Dendritic cell treated with granulocyte-macrophage colony-stimulating factor and Interleukin-4, amounts not matched to agents 40 ng/mL and 50 ng/mL, for 4 days (primary cell): Measurements from ENCODE around the gene ZNF17.
"Not testable (repeated sequence)": the region's sequence is repeated elsewhere in the genome, so short reads cannot be mapped to it uniquely, and the experiment has no call there.

Source experiments
- H3K27ac Mint-ChIP-seq: one replicate; pipeline ENCODE4 v1.8.0; 2022; ENCODE audit warnings: mild to moderate bottlenecking, mixed read lengths
- H3K27me3 Mint-ChIP-seq: one replicate; pipeline ENCODE4 v1.8.0; 2022; ENCODE audit warnings: mild to moderate bottlenecking, mixed read lengths
- H3K36me3 Mint-ChIP-seq: one replicate; pipeline ENCODE4 v1.8.0; 2022; ENCODE audit warnings: low read depth, mixed read lengths
- H3K4me1 Mint-ChIP-seq: one replicate; pipeline ENCODE4 v1.8.0; 2022; ENCODE audit warnings: low read depth, mixed read lengths
- H3K4me3 Mint-ChIP-seq: one replicate; pipeline ENCODE4 v1.8.0; 2022; ENCODE audit warnings: mild to moderate bottlenecking, moderate library complexity, mixed read lengths
- H3K9me3 Mint-ChIP-seq: one replicate; pipeline ENCODE4 v1.8.0; 2022; ENCODE audit warnings: mixed read lengths
- intact Hi-C: fragments of 100-400 bp; cut with micrococcal nuclease; formaldehyde crosslinking; loops from one replicate; pipeline ENCODE4 v1.15.0; 2022

Gene ZNF17

DNA sequence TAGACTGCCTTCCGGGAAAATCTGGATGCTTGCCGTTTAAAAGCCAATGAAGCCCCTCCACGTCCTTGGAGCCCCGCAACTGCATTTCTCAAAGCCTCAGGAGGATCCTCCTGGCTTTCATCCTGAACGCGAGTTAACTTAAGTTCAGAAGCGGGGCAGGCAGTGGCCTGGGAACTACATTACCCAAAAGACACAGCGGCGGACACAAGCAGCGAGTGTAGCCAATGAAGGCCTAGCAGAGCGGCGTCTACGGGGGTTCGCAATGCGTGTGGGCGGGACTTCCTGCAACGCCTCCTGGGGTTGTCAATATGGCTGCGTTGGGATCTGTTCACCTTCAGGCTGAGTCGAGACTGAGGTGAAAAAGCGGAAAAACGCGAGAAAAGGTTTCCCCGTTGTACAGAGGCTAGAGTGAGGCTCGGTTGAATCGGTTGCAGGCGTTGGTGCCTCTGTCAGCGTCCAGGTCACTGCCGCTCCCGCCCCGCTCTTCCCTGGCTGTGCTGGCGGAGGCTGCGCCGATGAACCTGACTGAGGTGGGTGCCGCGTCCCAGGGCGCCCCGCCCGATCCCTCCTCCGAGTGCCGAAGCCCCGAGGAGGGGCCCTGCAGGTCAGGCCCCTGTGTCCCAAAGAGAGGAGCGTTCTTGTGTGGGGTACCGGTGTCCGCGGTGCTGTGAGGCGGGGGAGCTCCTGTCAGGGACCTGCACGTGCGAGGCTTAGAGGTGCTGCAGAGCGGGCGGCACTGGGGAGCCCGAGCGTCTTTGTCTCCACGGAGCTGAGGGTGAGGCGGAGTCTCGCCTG lies at the start of gene ZNF17:
ZNF17 (plus strand) TSS at position 285 of the 795 bp plus-strand sequence. CDS start 2,455 bp downstream, outside the sequence.
- Mint-ChIP-seq H3K27ac (peak within 1 kb of the TSS; percentile 87), H3K36me3 (peaks cover 42% of the 10 kb centered on the region), H3K9me3 (peaks cover 14% of the 10 kb centered on the region), H3K4me1 (peaks cover 11% of the 10 kb centered on the region), H3K4me3 (peak within 1 kb of the TSS; percentile 95), H3K27me3 (no peaks in the 10 kb centered on the region)
- intact Hi-C loops: loop anchor here (1.0 to 5.0 kb wide), 4 partner anchors 22 to 134 kb away; partner anchors contain the start of genes TRAPPC2B, ZNF547, ZNF548 and ZNF749

DNA sequence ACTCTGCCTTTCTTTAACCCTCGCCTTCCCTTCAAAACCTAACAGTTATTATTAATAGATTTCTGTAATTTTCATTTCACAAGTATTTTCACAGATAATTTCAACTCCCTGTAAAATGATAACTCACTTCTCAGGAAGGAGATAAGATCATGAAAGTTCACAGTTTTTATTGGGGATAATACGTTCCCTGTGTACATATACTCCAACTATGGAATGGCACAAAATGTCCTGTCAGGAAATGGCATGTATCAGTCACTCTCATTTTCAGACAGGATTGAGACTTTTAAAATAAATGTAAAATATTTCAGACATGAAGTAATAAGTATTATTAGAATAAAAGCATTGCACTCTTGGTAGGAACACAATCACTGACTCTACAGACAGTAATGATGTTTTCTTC lies 48.5 kb upstream of the ZNF17 start:
- peak overlapping the region; percentile 85 for H3K27ac Mint-ChIP-seq
- intact Hi-C loops: loop anchor here (2.0 kb wide), 1 partner anchor 48 kb away; the partner anchor contains the start of gene ZNF17
- H3K4me1 Mint-ChIP-seq: peaks cover 13% of the 10 kb centered on the region
- H3K9me3 Mint-ChIP-seq: peaks cover 56% of the 10 kb centered on the region
- H3K4me3 Mint-ChIP-seq: no peak overlapping the region
- peaks cover 58% of the 10 kb centered on the region for H3K36me3 Mint-ChIP-seq
- H3K27me3 Mint-ChIP-seq: peaks cover 3% of the 10 kb centered on the region

DNA sequence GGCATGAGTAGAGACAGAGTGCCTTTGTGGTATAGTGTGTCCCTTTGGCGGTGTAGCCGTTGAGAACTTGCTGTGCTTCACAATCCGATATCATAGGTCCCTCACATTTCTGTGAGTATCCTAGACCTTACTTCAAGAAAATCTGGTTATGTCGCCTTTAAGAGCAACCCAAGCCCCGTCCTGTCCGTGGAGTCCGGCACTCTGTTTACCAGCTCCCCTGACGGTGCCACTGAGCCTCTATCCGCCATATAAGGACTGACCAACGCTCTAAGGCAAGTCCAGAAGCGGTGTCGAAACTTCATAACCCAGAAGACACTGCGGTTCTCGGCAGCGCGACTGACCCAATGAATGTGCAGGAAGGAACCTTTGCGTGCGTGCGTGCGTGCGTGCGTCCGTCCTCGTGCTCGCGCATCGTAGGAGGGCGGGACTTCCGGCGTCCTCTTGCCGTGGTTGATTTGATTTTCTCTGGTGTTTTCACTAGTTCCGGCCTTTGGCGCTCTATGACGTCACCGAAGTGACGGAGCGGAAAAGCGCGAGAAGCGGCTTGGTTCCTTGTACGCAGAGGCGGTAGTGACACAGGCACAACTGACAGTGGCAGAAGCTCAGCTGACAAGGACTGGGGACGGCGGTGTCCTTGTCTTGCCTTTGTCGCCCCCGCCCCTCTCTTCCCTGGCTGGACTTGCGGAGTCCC lies 47.8 kb upstream of the ZNF17 start, which contains the start of the genes TRAPPC2B and ZNF547:
TRAPPC2B (plus strand) TSS at position 555 of the 691 bp plus-strand sequence. CDS start 1,283 bp downstream, outside the sequence.
ZNF547 (plus strand) TSS at position 555 of the 691 bp plus-strand sequence. CDS start 5,005 bp downstream, outside the sequence.
- peaks cover 51% of the 10 kb centered on the region for H3K36me3 Mint-ChIP-seq

DNA sequence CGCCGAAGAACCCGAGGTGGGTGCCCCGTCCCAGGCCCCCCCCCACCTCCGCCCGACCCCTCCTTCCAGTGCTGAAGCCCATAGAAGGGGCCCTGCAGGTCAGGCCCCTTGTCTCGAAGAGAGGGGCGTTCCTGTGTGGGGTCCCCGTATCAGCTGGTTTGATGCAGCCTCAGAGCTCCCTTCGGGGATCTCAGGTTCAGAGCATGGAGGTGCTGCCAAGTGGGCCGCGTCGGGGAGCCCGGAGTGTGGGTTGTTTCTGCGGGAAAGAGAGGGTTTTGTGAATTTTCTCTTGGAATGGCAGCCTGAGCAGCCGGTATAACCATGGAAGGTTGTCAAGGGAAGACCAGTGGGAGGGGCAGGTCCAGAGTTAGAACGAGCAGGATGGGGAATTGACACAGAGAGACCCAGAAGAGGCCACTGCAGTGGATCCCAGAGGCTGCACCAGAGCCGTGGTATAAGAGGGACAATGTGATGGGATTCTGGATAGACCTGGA lies 47.2 kb upstream of the ZNF17 start:
- peaks cover 13% of the 10 kb centered on the region for H3K4me1 Mint-ChIP-seq
- peaks cover 48% of the 10 kb centered on the region for H3K36me3 Mint-ChIP-seq
- H3K4me3 Mint-ChIP-seq: peak overlapping the region; percentile 81
- peak overlapping the region; percentile 85 for H3K27ac Mint-ChIP-seq
- H3K27me3 Mint-ChIP-seq: peaks cover 3% of the 10 kb centered on the region
- H3K9me3 Mint-ChIP-seq: peaks cover 50% of the 10 kb centered on the region
- intact Hi-C loops: loop anchor here (1.0 to 2.0 kb wide), 5 partner anchors 12 to 123 kb away; partner anchors contain the start of genes ZNF17, ZNF304, ZNF543 and ZNF548

More for the DNA sequence above, 47.8 kb upstream of the ZNF17 start, which contains the start of the genes TRAPPC2B and ZNF547:
- Mint-ChIP-seq H3K9me3 (peaks cover 50% of the 10 kb centered on the region), H3K27me3 (peaks cover 3% of the 10 kb centered on the region), H3K4me1 (peaks cover 13% of the 10 kb centered on the region), H3K27ac (peak within 1 kb of the TSS; percentile 85), H3K4me3 (peak within 1 kb of the TSS; percentile 81)
- intact Hi-C loops: loop anchor here (1.0 to 2.0 kb wide), 5 partner anchors 12 to 123 kb away; partner anchors contain the start of genes ZNF17, ZNF304, ZNF543 and ZNF548

DNA sequence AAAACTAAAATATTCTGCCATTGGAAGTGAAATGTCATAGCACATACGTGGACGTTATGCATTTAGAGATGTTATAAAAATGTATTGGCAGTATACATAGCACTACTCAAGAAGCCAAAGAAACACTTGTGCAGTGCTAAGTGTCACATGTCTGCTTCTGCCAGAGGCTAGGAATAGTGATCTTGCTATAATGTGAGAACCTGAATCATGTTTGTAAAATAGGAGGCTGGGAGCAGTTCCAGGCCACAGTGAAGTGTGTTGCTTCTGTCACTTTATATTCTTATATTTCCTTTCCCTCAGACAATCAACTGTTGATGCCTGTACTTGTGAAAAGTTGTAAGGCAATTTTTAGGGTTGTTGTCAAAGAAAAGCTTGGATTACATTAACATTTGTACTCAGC lies 44.2 kb upstream of the ZNF17 start:
- Mint-ChIP-seq H3K27ac (no peak overlapping the region), H3K4me1 (peaks cover 13% of the 10 kb centered on the region), H3K9me3 (peaks cover 59% of the 10 kb centered on the region), H3K36me3 (peaks cover 61% of the 10 kb centered on the region), H3K4me3 (no peak overlapping the region), H3K27me3 (peaks cover 3% of the 10 kb centered on the region)
- intact Hi-C loops: no loop called here

DNA sequence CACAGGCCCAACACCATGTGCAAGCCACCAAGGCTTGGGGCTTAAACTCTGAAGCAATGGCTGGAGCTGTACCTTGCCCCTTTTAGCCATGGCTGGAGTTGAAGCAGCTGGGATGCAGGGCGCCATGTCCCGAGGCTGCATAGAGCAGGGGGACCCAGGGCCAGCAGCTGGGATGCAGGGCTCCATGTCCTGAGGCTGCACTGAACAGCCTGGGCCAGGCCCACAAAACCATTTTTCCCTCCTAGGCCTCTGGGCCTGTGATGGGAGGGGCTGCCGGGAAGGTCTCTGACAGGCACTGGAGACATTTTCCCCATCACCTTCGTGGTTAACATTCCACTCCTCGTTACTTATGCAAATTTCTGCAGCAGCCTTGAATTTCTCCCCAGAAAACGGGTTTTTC lies 36.8 kb upstream of the ZNF17 start:
- Mint-ChIP-seq H3K9me3 (peaks cover 100% of the 10 kb centered on the region), H3K36me3 (peaks cover 89% of the 10 kb centered on the region), H3K4me1 (no peaks in the 10 kb centered on the region), H3K4me3 (no peak overlapping the region), H3K27ac (no peak overlapping the region), H3K27me3 (no peaks in the 10 kb centered on the region)
- intact Hi-C loops: no loop called here

DNA sequence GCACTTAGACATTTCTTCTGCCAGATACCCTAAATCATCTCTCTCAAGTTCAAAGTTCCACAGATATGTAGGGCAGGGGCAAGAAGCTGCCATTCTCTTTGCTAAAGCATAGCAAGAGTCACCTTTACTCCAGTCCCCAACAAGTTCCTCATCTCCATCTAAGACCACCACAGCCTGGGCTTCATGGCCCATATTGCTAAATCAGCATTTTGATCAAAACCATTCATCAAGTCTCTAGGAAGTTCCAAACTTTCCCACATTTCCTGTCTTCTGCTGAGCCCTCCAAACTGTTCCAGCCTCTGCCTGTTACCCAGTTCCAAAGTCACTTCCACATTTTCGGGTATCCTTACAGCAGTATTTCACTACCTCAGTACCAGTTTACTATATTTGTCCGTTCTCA lies 36.3 kb upstream of the ZNF17 start:
- Mint-ChIP-seq H3K36me3 (peaks cover 84% of the 10 kb centered on the region), H3K9me3 (peaks cover 100% of the 10 kb centered on the region)
- H3K4me3 Mint-ChIP-seq, intact Hi-C loops, H3K4me1 Mint-ChIP-seq, H3K27me3 Mint-ChIP-seq, H3K27ac Mint-ChIP-seq: not testable (repeated sequence)

DNA sequence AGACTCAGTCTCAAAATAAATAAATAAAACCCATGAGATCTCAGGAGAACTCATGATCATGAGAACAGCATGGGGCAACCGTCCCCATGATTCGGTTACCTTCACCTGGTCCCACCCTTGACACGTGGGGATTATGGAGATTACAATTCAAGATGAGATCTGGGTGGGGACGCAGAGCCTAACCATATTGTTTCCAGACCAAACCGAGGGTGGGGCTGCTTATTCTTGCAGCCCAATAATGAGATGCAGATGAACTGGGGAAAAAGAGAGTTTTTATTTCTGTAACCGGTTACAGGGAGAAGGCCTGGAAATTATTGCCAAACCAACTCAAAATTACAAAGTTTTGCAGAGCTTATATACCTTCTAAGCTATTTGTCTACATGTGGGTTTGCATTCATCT lies 34.8 kb upstream of the ZNF17 start:
- Mint-ChIP-seq H3K27me3 (no peaks in the 10 kb centered on the region), H3K4me3 (no peak overlapping the region), H3K36me3 (peaks cover 71% of the 10 kb centered on the region), H3K4me1 (no peaks in the 10 kb centered on the region), H3K9me3 (peaks cover 98% of the 10 kb centered on the region), H3K27ac (no peak overlapping the region)
- intact Hi-C loops: no loop called here

DNA sequence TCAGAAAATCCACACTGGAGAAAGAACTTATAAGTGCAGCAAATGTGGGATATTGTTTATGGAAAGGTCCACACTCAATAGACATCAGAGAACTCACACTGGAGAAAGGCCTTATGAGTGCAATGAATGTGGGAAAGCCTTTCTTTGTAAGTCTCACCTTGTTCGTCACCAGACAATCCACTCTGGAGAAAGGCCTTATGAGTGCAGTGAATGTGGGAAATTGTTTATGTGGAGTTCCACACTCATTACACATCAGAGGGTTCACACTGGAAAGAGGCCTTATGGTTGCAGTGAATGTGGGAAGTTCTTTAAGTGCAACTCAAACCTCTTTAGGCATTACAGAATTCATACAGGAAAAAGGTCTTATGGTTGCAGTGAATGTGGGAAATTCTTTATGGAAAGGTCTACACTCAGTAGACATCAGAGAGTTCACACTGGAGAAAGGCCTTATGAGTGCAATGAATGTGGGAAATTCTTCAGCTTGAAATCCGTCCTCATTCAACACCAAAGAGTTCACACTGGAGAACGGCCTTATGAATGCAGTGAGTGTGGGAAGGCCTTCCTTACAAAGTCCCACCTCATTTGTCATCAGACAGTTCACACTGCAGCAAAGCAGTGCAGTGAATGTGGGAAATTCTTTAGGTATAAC lies 33.3 kb upstream of the ZNF17 start:
- Mint-ChIP-seq H3K9me3 (peaks cover 90% of the 10 kb centered on the region), H3K36me3 (peaks cover 57% of the 10 kb centered on the region), H3K27ac (no peak overlapping the region), H3K27me3 (no peaks in the 10 kb centered on the region), H3K4me1 (no peaks in the 10 kb centered on the region), H3K4me3 (no peak overlapping the region)
- intact Hi-C loops: no loop called here

DNA sequence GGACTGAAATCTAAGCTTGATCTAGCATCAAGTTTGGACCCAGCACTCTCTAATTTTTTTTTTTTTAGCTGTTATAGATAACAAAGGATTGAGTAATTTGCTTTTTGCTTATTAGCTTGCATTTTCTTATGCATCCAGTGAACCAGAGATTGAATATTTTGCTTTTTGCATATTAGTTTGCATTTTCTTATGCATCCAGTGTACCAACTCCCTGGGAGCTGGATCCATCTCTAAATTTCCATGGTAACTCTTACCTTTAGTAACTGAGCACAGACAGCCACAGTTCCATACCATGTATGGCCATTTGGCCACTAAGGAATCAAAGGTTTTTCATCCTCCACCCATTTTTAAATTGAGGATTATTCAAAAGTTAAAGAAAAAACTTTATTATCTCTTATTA lies 30.0 kb upstream of the ZNF17 start:
- intact Hi-C loops: no loop called here
- H3K9me3 Mint-ChIP-seq: peaks cover 71% of the 10 kb centered on the region
- H3K4me3 Mint-ChIP-seq: no peak overlapping the region
- H3K27ac Mint-ChIP-seq: no peak overlapping the region
- H3K36me3 Mint-ChIP-seq: peaks cover 24% of the 10 kb centered on the region
- H3K4me1 Mint-ChIP-seq: no peaks in the 10 kb centered on the region
- peaks cover 1% of the 10 kb centered on the region for H3K27me3 Mint-ChIP-seq

DNA sequence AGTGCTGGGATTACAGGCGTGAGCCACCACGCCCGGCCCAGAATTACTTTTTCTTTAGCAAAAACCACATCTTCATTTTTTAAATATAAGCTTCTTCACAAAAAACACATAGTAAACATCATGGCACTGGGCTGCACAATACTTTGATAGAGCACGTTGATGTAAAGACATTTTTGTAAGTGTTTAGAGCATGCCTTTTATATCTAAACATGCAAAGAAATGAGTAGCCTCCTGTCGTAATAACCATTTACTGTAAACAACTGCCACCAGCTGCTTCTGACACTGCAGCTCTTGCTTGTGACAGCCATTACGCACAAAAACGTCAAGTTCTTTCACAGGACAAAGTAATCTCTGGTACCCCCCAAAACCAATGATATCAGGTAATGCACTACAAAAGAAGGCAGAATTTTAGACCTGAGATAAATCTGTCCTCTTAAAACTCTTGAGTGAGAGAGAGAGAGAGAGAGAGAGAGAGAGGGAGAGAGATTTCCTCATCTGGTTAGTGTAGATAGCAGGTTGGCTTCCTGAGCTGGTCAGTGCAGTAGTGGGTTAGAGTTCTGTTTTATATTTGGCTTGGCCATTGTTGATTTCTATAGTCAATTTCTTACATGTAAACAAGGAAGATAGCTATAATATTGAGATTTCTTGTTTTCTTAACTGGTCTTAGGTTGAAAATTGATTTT lies 28.0 kb upstream of the ZNF17 start:
- no peaks in the 10 kb centered on the region for H3K4me1 Mint-ChIP-seq
- no peak overlapping the region for H3K27ac Mint-ChIP-seq
- H3K27me3 Mint-ChIP-seq: peaks cover 4% of the 10 kb centered on the region
- peaks cover 3% of the 10 kb centered on the region for H3K36me3 Mint-ChIP-seq
- peaks cover 50% of the 10 kb centered on the region for H3K9me3 Mint-ChIP-seq
- no peak overlapping the region for H3K4me3 Mint-ChIP-seq
- intact Hi-C loops: no loop called here

DNA sequence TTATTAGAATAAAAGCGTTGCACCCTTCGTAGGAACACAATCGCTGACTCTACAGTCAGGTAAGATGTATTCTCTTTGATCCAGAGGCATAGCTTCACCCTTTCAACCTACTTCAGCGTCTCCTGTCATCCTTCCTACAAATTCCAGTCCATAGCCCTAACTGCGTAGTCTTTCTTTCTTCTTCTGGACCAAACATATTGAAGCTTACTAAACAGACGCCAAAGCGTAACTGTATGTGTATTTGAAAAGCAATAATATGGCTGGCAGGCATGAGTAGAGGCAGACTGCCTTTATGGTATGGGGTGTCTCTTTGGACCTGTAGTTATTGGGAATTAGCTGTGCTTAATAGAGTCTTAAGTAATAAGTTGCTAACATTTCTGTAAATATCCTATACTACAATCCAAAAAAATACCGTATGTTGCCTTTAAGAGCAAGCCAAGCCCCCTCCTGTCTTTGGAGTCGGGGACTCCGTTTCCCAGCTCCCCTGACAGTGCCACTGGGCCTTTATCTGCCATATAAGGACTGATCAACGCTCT lies 21.7 kb upstream of the ZNF17 start:
- Mint-ChIP-seq H3K9me3 (peaks cover 5% of the 10 kb centered on the region), H3K36me3 (peaks cover 47% of the 10 kb centered on the region), H3K4me1 (peaks cover 18% of the 10 kb centered on the region), H3K27ac (peak overlapping the region; percentile 89), H3K27me3 (peaks cover 4% of the 10 kb centered on the region), H3K4me3 (peak overlapping the region; percentile 86)
- intact Hi-C loops: loop anchor here (1.0 kb wide), 4 partner anchors 22 to 69 kb away; partner anchors contain the start of genes TRAPPC2B, ZNF17, ZNF543 and ZNF547
